GM21723 (cell line): ENCODE results near the gene H6PD.
"Not testable (repeated sequence)": the region's sequence is repeated elsewhere in the genome, so short reads cannot be mapped to it uniquely, and the experiment has no call there.

Experiments used
- ATAC-seq: cut with Tn5 transposase; IDR thresholded peaks from one replicate; pipeline ENCODE4 v1.9.1; 2021; ENCODE audit warnings: mild to moderate bottlenecking, moderate library complexity; ENCODE audit not compliant: unreplicated experiment

H6PD gene

GRCh38 chr1:9294405-9294773 lies 59.8 kb downstream of the H6PD start:
- no peak for ATAC-seq

- ATAC-seq = no peak
These were observed 60.5 kb downstream of the H6PD start for GRCh38 chr1:9294910-9295636.

- no peak for ATAC-seq
These were observed 61.3 kb downstream of the H6PD start for GRCh38 chr1:9295884-9296283.

GRCh38 chr1:9296850-9297249 lies 62.3 kb downstream of the H6PD start:
- no peak for ATAC-seq

GRCh38 chr1:9297831-9298230 lies 63.3 kb downstream of the H6PD start:
- ATAC-seq = no peak

GRCh38 chr1:9298282-9298681 lies 63.7 kb downstream of the H6PD start:
- ATAC-seq = no peak

- ATAC-seq = not testable (repeated sequence)
These were observed 65.3 kb downstream of the H6PD start for GRCh38 chr1:9299571-9300541.

GRCh38 chr1:9300573-9300972 lies 66.0 kb downstream of the H6PD start:
- ATAC-seq = no peak

GRCh38 chr1:9302745-9303524 lies 68.4 kb downstream of the H6PD start:
- ATAC-seq = no peak

- no peak for ATAC-seq
These were observed 69.3 kb downstream of the H6PD start for GRCh38 chr1:9303916-9304315.

- ATAC-seq = no peak
These were observed 70.6 kb downstream of the H6PD start for GRCh38 chr1:9305216-9305615.

- no peak for ATAC-seq
These were observed 71.4 kb downstream of the H6PD start for GRCh38 chr1:9306006-9306405.

- no peak for ATAC-seq
These were observed 72.7 kb downstream of the H6PD start for GRCh38 chr1:9307303-9307702.

GRCh38 chr1:9308236-9308785 lies 73.7 kb downstream of the H6PD start:
- ATAC-seq = no peak

- no peak for ATAC-seq
These were observed 74.5 kb downstream of the H6PD start for GRCh38 chr1:9309080-9309479.

- no peak for ATAC-seq
These were observed 75.4 kb downstream of the H6PD start for GRCh38 chr1:9309991-9310390.

- ATAC-seq = no peak
These were observed 76.5 kb downstream of the H6PD start for GRCh38 chr1:9311029-9311428.

- no peak for ATAC-seq
These were observed 76.9 kb downstream of the H6PD start for GRCh38 chr1:9311479-9311878.

- ATAC-seq = no peak
These were observed 77.7 kb downstream of the H6PD start for GRCh38 chr1:9312168-9312720.

GRCh38 chr1:9313576-9313975 lies 79.0 kb downstream of the H6PD start:
- ATAC-seq = no peak

- no peak for ATAC-seq
These were observed 79.5 kb downstream of the H6PD start for GRCh38 chr1:9314111-9314510.
